H1 (cell line): ENCODE measurements around the gene REPS1. TPM values are rescaled to one million over a fixed set of nuclear protein-coding genes. Genes with fewer than 3 reads are reported as not detected.

Experiments
- CTCF ChIA-PET: fragments of 300-600 bp; sonication (Branson Sonifier 250); formaldehyde crosslinking; loops from one replicate; lab custom pipeline; 2021; ENCODE audit not compliant: partially characterized antibody; lab: Charles Lee
- POLR2A ChIA-PET: fragments of 300-600 bp; sonication (Branson Sonifier 250); formaldehyde crosslinking; loops from one replicate; lab custom pipeline; 2021; ENCODE audit warnings: inconsistent platforms; ENCODE audit not compliant: partially characterized antibody; lab: Charles Lee
- DNase-seq, 2 experiments: peaks; one replicate each; pipeline versions ENCODE4 v3.0.0 to v3.0.0-alpha.2; 2010 to 2022; ENCODE audit warnings: low spot score in 2 of 2, low read depth in 1 of 2, mixed read lengths in 1 of 2
- FAIRE-seq: peaks from 2 replicates; lab custom pipeline; 2011; peaks lifted over from hg19 to GRCh38; lab: Jason Lieb, UNC
- H2AFZ ChIP-seq: 2 replicates; pipeline ENCODE4 v1.8.1; 2012; ENCODE audit warnings: low read length, inconsistent platforms
- H2AK5ac ChIP-seq: 2 replicates; pipeline ENCODE4 v1.6.1; 2013; ENCODE audit warnings: low read depth, low read length
- H2BK120ac ChIP-seq: replicated peaks from 2 replicates; pipeline ENCODE3; 2013; ENCODE audit warnings: low read depth, low read length, inconsistent platforms
- H2BK12ac ChIP-seq: 2 replicates; pipeline ENCODE4 v1.6.1; 2013; ENCODE audit warnings: low read depth, low read length
- H2BK15ac ChIP-seq: 2 replicates; pipeline ENCODE4 v1.6.1; 2013; ENCODE audit warnings: low read length
- H2BK20ac ChIP-seq: 2 replicates; pipeline ENCODE4 v1.6.1; 2013; ENCODE audit warnings: low read length
- H2BK5ac ChIP-seq: 2 replicates; pipeline ENCODE4 v1.6.1; 2013; ENCODE audit warnings: low read depth, low read length
- H3K14ac ChIP-seq: 2 replicates; pipeline ENCODE4 v1.6.1; 2013; ENCODE audit warnings: inconsistent platforms; ENCODE audit not compliant: insufficient read length
- H3K18ac ChIP-seq: 2 replicates; pipeline ENCODE4 v1.6.1; 2013; ENCODE audit warnings: low read length; ENCODE audit errors: extremely low read depth
- H3K23ac ChIP-seq: 2 replicates; pipeline ENCODE4 v1.6.1; 2013; ENCODE audit warnings: inconsistent platforms; ENCODE audit not compliant: insufficient read length
- H3K23me2 ChIP-seq: 2 replicates; pipeline ENCODE4 v1.6.1; 2013; ENCODE audit warnings: low read depth, low read length
- H3K27ac ChIP-seq: 2 replicates; pipeline ENCODE4 v1.6.1; 2011; ENCODE audit warnings: low read depth, low read length, inconsistent platforms
- H3K27me3 ChIP-seq, 4 experiments: replicated peaks in 1 of 4; 1 replicate in 1 of 4; 2 replicates in 3 of 4; pipeline versions ENCODE4 v1.6.1 to v1.8.1; 2011 to 2013; ENCODE audit warnings: low read length in 3 of 4, mild to moderate bottlenecking in 3 of 4, inconsistent platforms in 2 of 4, mixed read lengths in 2 of 4, moderate library complexity in 1 of 4; ENCODE audit not compliant: control insufficient read depth in 3 of 4, insufficient read depth in 3 of 4; ENCODE audit errors: extremely low read depth in 1 of 4
- H3K36me3 ChIP-seq, 4 experiments: 2 replicates each; pipeline versions ENCODE4 v1.6.1 to v1.8.1; 2011 to 2013; ENCODE audit warnings: mild to moderate bottlenecking in 4 of 4, low read length in 3 of 4, moderate library complexity in 2 of 4, control low read depth in 1 of 4, inconsistent platforms in 1 of 4; ENCODE audit not compliant: insufficient read depth in 4 of 4, control insufficient read depth in 2 of 4
- H3K4ac ChIP-seq: replicated peaks from 2 replicates; pipeline ENCODE3; 2013; ENCODE audit warnings: low read length, low read depth, mixed read lengths, inconsistent platforms; ENCODE audit not compliant: insufficient read length
- H3K4me1 ChIP-seq, 4 experiments: replicated peaks in 1 of 4; 1 replicate in 1 of 4; 2 replicates in 3 of 4; pipeline versions ENCODE4 v1.6.1 to v1.8.1; 2011 to 2013; ENCODE audit warnings: low read length in 3 of 4, inconsistent platforms in 2 of 4, mixed read lengths in 1 of 4; ENCODE audit not compliant: insufficient read depth in 4 of 4, control insufficient read depth in 3 of 4
- H3K4me2 ChIP-seq, 2 experiments: 2 replicates each; pipeline versions ENCODE4 v1.6.1 to v1.8.1; 2011 to 2013; ENCODE audit warnings: low read depth in 2 of 2, low read length in 2 of 2, control low read depth in 1 of 2, inconsistent platforms in 1 of 2, mild to moderate bottlenecking in 1 of 2; ENCODE audit not compliant: insufficient read depth in 1 of 2
- H3K4me3 ChIP-seq, 4 experiments: fragments of 200-600, 300-600 bp in 1 of 4; sonication (generic), shearing (Covaris generic), sonication (Bioruptor Twin) in 1 of 4; 2 replicates each; pipeline versions ENCODE4 v1.5.1 to v1.8.1; 2011 to 2016; ENCODE audit warnings: low read length in 4 of 4, low read depth in 3 of 4, control low read depth in 2 of 4, inconsistent platforms in 2 of 4, mild to moderate bottlenecking in 2 of 4, mixed read lengths in 1 of 4, moderate library complexity in 1 of 4; ENCODE audit not compliant: insufficient read depth in 2 of 4; ENCODE audit errors: extremely low read depth in 1 of 4
- H3K56ac ChIP-seq: replicated peaks from 2 replicates; pipeline ENCODE3; 2013; ENCODE audit warnings: low read depth, mild to moderate bottlenecking, mixed read lengths, low read length, inconsistent platforms; ENCODE audit not compliant: insufficient read length
- H3K79me1 ChIP-seq: 2 replicates; pipeline ENCODE4 v1.6.1; 2013; ENCODE audit warnings: low read depth, low read length, control low read depth
- H3K79me2 ChIP-seq, 2 experiments: 2 replicates each; pipeline versions ENCODE4 v1.6.1 to v1.8.1; 2012 to 2013; ENCODE audit warnings: low read length in 2 of 2, mild to moderate bottlenecking in 2 of 2, inconsistent platforms in 1 of 2; ENCODE audit not compliant: insufficient read depth in 2 of 2, control insufficient read depth in 1 of 2
- H3K9ac ChIP-seq, 4 experiments: replicated peaks in 1 of 4; 1 replicate in 1 of 4; 2 replicates in 3 of 4; pipeline versions ENCODE4 v1.6.1 to v1.8.1; 2011 to 2013; ENCODE audit warnings: low read depth in 3 of 4, low read length in 3 of 4, control low read depth in 2 of 4, mild to moderate bottlenecking in 2 of 4, moderate library complexity in 2 of 4, inconsistent platforms in 1 of 4; ENCODE audit errors: extremely low read depth in 1 of 4
- H3K9me3 ChIP-seq, 2 experiments: 2 replicates each; pipeline versions ENCODE4 v1.6.1 to v1.8.1; 2012 to 2013; ENCODE audit warnings: mild to moderate bottlenecking in 2 of 2, moderate library complexity in 2 of 2, control low read depth in 1 of 2, inconsistent platforms in 1 of 2, low read depth in 1 of 2, low read length in 1 of 2, mixed read lengths in 1 of 2; ENCODE audit not compliant: insufficient read depth in 2 of 2
- H4K20me1 ChIP-seq, 2 experiments: replicated peaks in 1 of 2; 2 replicates each; pipeline versions ENCODE3 to v1.8.1; 2011 to 2013; ENCODE audit warnings: inconsistent platforms in 2 of 2, low read length in 2 of 2, mild to moderate bottlenecking in 1 of 2; ENCODE audit not compliant: insufficient read depth in 2 of 2, control insufficient read depth in 1 of 2
- H4K5ac ChIP-seq: 2 replicates; pipeline ENCODE4 v1.6.1; 2013; ENCODE audit warnings: low read length, low read depth, mixed read lengths, inconsistent platforms; ENCODE audit not compliant: insufficient read length
- H4K8ac ChIP-seq: 2 replicates; pipeline ENCODE4 v1.8.0; 2013; ENCODE audit warnings: mild to moderate bottlenecking, moderate library complexity, low read length, inconsistent platforms; ENCODE audit not compliant: insufficient read depth; ENCODE audit errors: extremely low read depth
- H4K91ac ChIP-seq: replicated peaks from 2 replicates; pipeline ENCODE3; 2013; ENCODE audit warnings: low read length, mixed read lengths, inconsistent platforms; ENCODE audit not compliant: insufficient read length
- BACH1 ChIP-seq: IDR thresholded peaks from 2 replicates; pipeline ENCODE4 v1.6.1; 2012; ENCODE audit warnings: low read length, improper control_type of control experiment
- BCL11A ChIP-seq, 2 experiments: IDR thresholded peaks; one replicate each; pipeline ENCODE4 v1.6.1; 2011; ENCODE audit warnings: low read depth in 2 of 2, low read length in 2 of 2, mild to moderate bottlenecking in 2 of 2
- CHD1 ChIP-seq: IDR thresholded peaks from 2 replicates; pipeline ENCODE4 v1.6.1; 2012; ENCODE audit warnings: low read depth, low read length, improper control_type of control experiment
- E2F6 ChIP-seq: IDR thresholded peaks from 2 replicates; pipeline ENCODE4 v1.6.1; 2012; ENCODE audit warnings: inconsistent platforms
- HDAC2 ChIP-seq, 2 experiments: fragments of 300-600 bp in 1 of 2; sonication (generic) in 1 of 2; IDR thresholded peaks; 2 replicates each; pipeline ENCODE4 v1.6.1; 2011 to 2012; ENCODE audit warnings: low read depth in 2 of 2, low read length in 2 of 2, mild to moderate bottlenecking in 2 of 2, moderate library complexity in 2 of 2, borderline replicate concordance in 1 of 2, inconsistent platforms in 1 of 2
- SP2 ChIP-seq: IDR thresholded peaks from 2 replicates; pipeline ENCODE4 v1.6.1; 2012; ENCODE audit warnings: mild to moderate bottlenecking, low read length, inconsistent platforms
- SUZ12 ChIP-seq: fragments of 200-600 bp; sonication (generic); IDR thresholded peaks from 2 replicates; pipeline ENCODE4 v1.6.1; 2012; ENCODE audit warnings: mild to moderate bottlenecking, inconsistent platforms, low read length, moderate library complexity, mixed read lengths
- TAF1 ChIP-seq: IDR thresholded peaks from 2 replicates; pipeline ENCODE4 v1.6.1; 2011; ENCODE audit warnings: mild to moderate bottlenecking, low read depth, low read length
- polyA plus RNA-seq, 7 experiments: library from polyadenylated mRNA; depleted of rRNA in 3 of 7; stranded (reverse) in 5 of 7; unstranded in 2 of 7; fragments of >200 nt in 5 of 7; fragments of 200-250 nt in 2 of 7; gene quantifications; 1 replicate in 5 of 7; 2 replicates in 1 of 7; 4 replicates in 1 of 7; pipeline versions ENCODE4 v1.2.1 to v1.2.3, GENCODE V29; 2011 to 2013; ENCODE audit warnings: missing spikeins in 2 of 7, mixed read lengths in 2 of 7
- total RNA-seq: library from RNA; stranded (reverse); fragmentation: NEBNext Ultra II Directional; extraction: Animal tissue kit (Norgen Biotek cat#: 25700); gene quantifications from 2 replicates; pipeline ENCODE4 v1.2.1, GENCODE V29; 2021

Gene REPS1
- total and polyA plus RNA-seq, 2 of the 8 experiments (the other 6 are each of a cell fraction or from before 2014, with no cell fraction given): 52.1 to 68.9 TPM

GRCh38 chr6:138923561-138923960 is 64.5 kb downstream of the REPS1 start:
- H2BK20ac ChIP-seq: no peak overlapping the region
- no peak overlapping the region for H3K4me2 ChIP-seq
- H3K27ac ChIP-seq: no peak overlapping the region
- no peak overlapping the region for H2BK120ac ChIP-seq
- H3K23ac ChIP-seq: no peak overlapping the region
- POLR2A ChIA-PET: no interaction called here
- no peak overlapping the region for H4K5ac ChIP-seq
- H4K20me1 ChIP-seq: no peaks in the 10 kb centered on the region
- no peaks in the 10 kb centered on the region for H3K23me2 ChIP-seq
- no peak overlapping the region for H2BK15ac ChIP-seq
- no peak overlapping the region for H2BK5ac ChIP-seq
- H3K27me3 ChIP-seq: no peaks in the 10 kb centered on the region
- no peaks in the 10 kb centered on the region for H3K4me1 ChIP-seq
- H2BK12ac ChIP-seq: no peak overlapping the region
- H3K9ac ChIP-seq: no peak overlapping the region
- no peak overlapping the region for H3K14ac ChIP-seq
- no peak for FAIRE-seq
- H3K79me1 ChIP-seq: no peaks in the 10 kb centered on the region
- DNase-seq: no peak
- no peak overlapping the region for H4K8ac ChIP-seq
- no peak overlapping the region for H2AFZ ChIP-seq
- no peaks in the 10 kb centered on the region for H3K79me2 ChIP-seq
- no peak overlapping the region for H3K18ac ChIP-seq
- H3K56ac ChIP-seq: no peak overlapping the region
- H3K36me3 ChIP-seq: peaks cover 0 to 25% (median 3%) of the 10 kb centered on the region in 4 experiments; a peak in 5 of 8 replicates
- H3K4me3 ChIP-seq: no peak overlapping the region
- H2AK5ac ChIP-seq: no peak overlapping the region
- H3K4ac ChIP-seq: no peak overlapping the region
- H3K9me3 ChIP-seq: no peaks in the 10 kb centered on the region
- CTCF ChIA-PET: no interaction called here
- no peak overlapping the region for H4K91ac ChIP-seq
- TF ChIP-seq TAF1 (no peak), SUZ12 (no peak), BCL11A (IDR thresholded peaks at IDR 0.05; ENCODE audit: low read depth in 2 of 2, low read length in 2 of 2) (no peak), HDAC2 (IDR thresholded peaks at IDR 0.05; ENCODE audit: borderline replicate concordance in 1 of 2, low read depth in 2 of 2, low read length in 2 of 2) (no peak), E2F6 (no peak), BACH1 (no peak), SP2 (no peak), CHD1 (no peak)
